GM12865 (cell line): ENCODE measurements around the gene NCR2.

Experiments used
- DNase-seq: peaks from one replicate; pipeline ENCODE4 v3.0.0; 2010; ENCODE audit warnings: low read depth
- H3K4me3 ChIP-seq: 2 replicates; pipeline ENCODE4 v1.5.1; 2011; ENCODE audit warnings: mild to moderate bottlenecking, low read depth, low read length, control low read depth
- CTCF ChIP-seq: IDR thresholded peaks from 2 replicates; pipeline ENCODE4 v1.5.1; 2011; ENCODE audit warnings: low read length, control low read depth, low read depth, inconsistent platforms; ENCODE audit not compliant: insufficient read depth; ENCODE audit errors: missing control alignments

Gene NCR2

GRCh38 chr6:41318261-41318653 is 17.2 kb upstream of the NCR2 start:
- peak overlapping the region; percentile 37 for H3K4me3 ChIP-seq
- no peak for DNase-seq
- TF ChIP-seq CTCF: no peak

- peak; percentile 93 for DNase-seq
- H3K4me3 ChIP-seq: peak overlapping the region; percentile 37
- TF ChIP-seq CTCF: peak; percentile 100
Observed at GRCh38 chr6:41318654-41319565, 16.5 kb upstream of the NCR2 start.

GRCh38 chr6:41321183-41321582 is 14.2 kb upstream of the NCR2 start:
- TF ChIP-seq CTCF: no peak

GRCh38 chr6:41325446-41326066 is 9.9 kb upstream of the NCR2 start:
- no peak for DNase-seq
- H3K4me3 ChIP-seq: no peak overlapping the region
- TF ChIP-seq CTCF: no peak

More at GRCh38 chr6:41321183-41321582, 14.2 kb upstream of the NCR2 start:
- DNase-seq: no peak
- no peak overlapping the region for H3K4me3 ChIP-seq

- DNase-seq: no peak
- no peak for TF ChIP-seq CTCF
- H3K4me3 ChIP-seq: no peak overlapping the region
Observed at GRCh38 chr6:41326092-41326491, 9.3 kb upstream of the NCR2 start.

GRCh38 chr6:41327177-41327576 is 8.2 kb upstream of the NCR2 start:
- no peak overlapping the region for H3K4me3 ChIP-seq
- TF ChIP-seq CTCF: no peak
- no peak for DNase-seq
